Activated naive CD4-positive, alpha-beta T cell treated with anti-CD3 and anti-CD28 coated beads, Interleukin-2, amount 10 ng/mL, durations not matched to agents 7 days and 5 days (primary cell): ENCODE measurements around the gene AANAT.
A peak's percentile ranks its signal among the peaks of the same experiment; 100 is the strongest.

Experiments
- CTCF ChIA-PET: fragments of 350-600 bp; sonication (Branson Sonifier 250); formaldehyde crosslinking; loops from one replicate; lab custom pipeline; 2021; ENCODE audit warnings: antibody characterized with exemption; lab: Charles Lee
- DNase-seq: peaks from one replicate; pipeline ENCODE4 v3.0.0-alpha.2; 2020
- H3K27ac Mint-ChIP-seq: one replicate; pipeline ENCODE4 v1.8.0; 2021; ENCODE audit warnings: mild to moderate bottlenecking, moderate library complexity, mixed read lengths
- H3K27me3 Mint-ChIP-seq: one replicate; pipeline ENCODE4 v1.8.0; 2021; ENCODE audit warnings: mild to moderate bottlenecking, mixed read lengths
- H3K36me3 Mint-ChIP-seq: one replicate; pipeline ENCODE4 v1.8.0; 2021; ENCODE audit warnings: mixed read lengths
- H3K4me1 Mint-ChIP-seq: one replicate; pipeline ENCODE4 v1.8.0; 2021; ENCODE audit warnings: mixed read lengths
- H3K4me3 Mint-ChIP-seq: one replicate; pipeline ENCODE4 v1.8.0; 2021; ENCODE audit warnings: mild to moderate bottlenecking, moderate library complexity, mixed read lengths
- H3K9me3 Mint-ChIP-seq: one replicate; pipeline ENCODE4 v1.8.0; 2021; ENCODE audit warnings: mixed read lengths

AANAT gene

GRCh38 chr17:76479515-76480060, 12.2 kb downstream of the AANAT start:
- H3K9me3 Mint-ChIP-seq = no peaks in the 10 kb centered on the region
- CTCF ChIA-PET = no interaction called here
- no peaks in the 10 kb centered on the region for H3K27me3 Mint-ChIP-seq
- DNase-seq = no peak
- peaks cover 12% of the 10 kb centered on the region for H3K36me3 Mint-ChIP-seq
- H3K27ac Mint-ChIP-seq = no peak overlapping the region
- H3K4me1 Mint-ChIP-seq = peaks cover 13% of the 10 kb centered on the region
- no peak overlapping the region for H3K4me3 Mint-ChIP-seq

- CTCF ChIA-PET = no interaction called here
- Mint-ChIP-seq H3K27ac (no peak overlapping the region), H3K9me3 (no peaks in the 10 kb centered on the region), H3K27me3 (no peaks in the 10 kb centered on the region), H3K36me3 (peaks cover 14% of the 10 kb centered on the region), H3K4me1 (peaks cover 13% of the 10 kb centered on the region), H3K4me3 (no peak overlapping the region)
- no peak for DNase-seq
Observed at GRCh38 chr17:76480632-76481031, 13.2 kb downstream of the AANAT start.

GRCh38 chr17:76481071-76481655, 13.8 kb downstream of the AANAT start:
- Mint-ChIP-seq H3K27me3 (no peaks in the 10 kb centered on the region), H3K9me3 (no peaks in the 10 kb centered on the region), H3K4me3 (no peak overlapping the region), H3K36me3 (peaks cover 14% of the 10 kb centered on the region), H3K4me1 (peaks cover 13% of the 10 kb centered on the region), H3K27ac (no peak overlapping the region)
- CTCF ChIA-PET = no interaction called here
- no peak for DNase-seq

GRCh38 chr17:76484228-76484725, 16.9 kb downstream of the AANAT start:
- DNase-seq = no peak
- CTCF ChIA-PET = interaction anchor here (0.7 kb wide), 1 partner anchor 17 kb away, joined by 4 read pairs; the partner anchor contains the start of gene AANAT
- H3K27ac Mint-ChIP-seq = no peak overlapping the region
- no peaks in the 10 kb centered on the region for H3K27me3 Mint-ChIP-seq
- H3K36me3 Mint-ChIP-seq = peaks cover 17% of the 10 kb centered on the region
- H3K4me3 Mint-ChIP-seq = no peak overlapping the region
- H3K9me3 Mint-ChIP-seq = no peaks in the 10 kb centered on the region
- H3K4me1 Mint-ChIP-seq = peaks cover 21% of the 10 kb centered on the region

GRCh38 chr17:76485569-76485968, 18.2 kb downstream of the AANAT start:
- DNase-seq = no peak
- Mint-ChIP-seq H3K4me3 (no peak overlapping the region), H3K9me3 (no peaks in the 10 kb centered on the region), H3K4me1 (peaks cover 31% of the 10 kb centered on the region), H3K36me3 (peaks cover 13% of the 10 kb centered on the region), H3K27me3 (no peaks in the 10 kb centered on the region), H3K27ac (peak overlapping the region; percentile 68)
- CTCF ChIA-PET = interaction anchor here (0.6 kb wide), 1 partner anchor 649 kb away, joined by 3 read pairs; no protein-coding TSS in a partner anchor

GRCh38 chr17:76487451-76488192, 20.2 kb downstream of the AANAT start:
- H3K36me3 Mint-ChIP-seq = peaks cover 10% of the 10 kb centered on the region
- H3K27me3 Mint-ChIP-seq = no peaks in the 10 kb centered on the region
- H3K4me1 Mint-ChIP-seq = peaks cover 39% of the 10 kb centered on the region
- no peaks in the 10 kb centered on the region for H3K9me3 Mint-ChIP-seq
- no peak overlapping the region for H3K4me3 Mint-ChIP-seq
- no peak for DNase-seq
- CTCF ChIA-PET = no interaction called here
- H3K27ac Mint-ChIP-seq = no peak overlapping the region

- Mint-ChIP-seq H3K27me3 (no peaks in the 10 kb centered on the region), H3K4me1 (peaks cover 65% of the 10 kb centered on the region), H3K27ac (no peak overlapping the region), H3K36me3 (peaks cover 3% of the 10 kb centered on the region), H3K4me3 (no peak overlapping the region), H3K9me3 (no peaks in the 10 kb centered on the region)
- CTCF ChIA-PET = interaction anchor here (1.0 to 1.6 kb wide), 4 partner anchors 11 to 23 kb away, joined by 3 to 4 read pairs (median 4); partner anchors contain the start of genes AANAT and RHBDF2
- DNase-seq = no peak
Observed at GRCh38 chr17:76490112-76490710, 22.8 kb downstream of the AANAT start.

- Mint-ChIP-seq H3K4me1 (peaks cover 71% of the 10 kb centered on the region), H3K36me3 (peaks cover 3% of the 10 kb centered on the region), H3K27me3 (no peaks in the 10 kb centered on the region), H3K27ac (peak overlapping the region; percentile 90), H3K4me3 (peak overlapping the region; percentile 59), H3K9me3 (no peaks in the 10 kb centered on the region)
- peak; percentile 34 for DNase-seq
- CTCF ChIA-PET = interaction anchor here (1.0 to 2.8 kb wide), 4 partner anchors 10 to 24 kb away, joined by 3 to 17 read pairs (median 4); partner anchors contain the start of genes AANAT and RHBDF2
Observed at GRCh38 chr17:76491271-76492122, 24.1 kb downstream of the AANAT start.

- Mint-ChIP-seq H3K27ac (peak overlapping the region; percentile 90), H3K4me3 (peak overlapping the region; percentile 66), H3K9me3 (no peaks in the 10 kb centered on the region), H3K27me3 (no peaks in the 10 kb centered on the region), H3K4me1 (peaks cover 77% of the 10 kb centered on the region), H3K36me3 (peaks cover 9% of the 10 kb centered on the region)
- peak; percentile 31 for DNase-seq
- CTCF ChIA-PET = interaction anchor here (1.1 to 2.8 kb wide), 5 partner anchors 10 to 39 kb away, joined by 3 to 17 read pairs (median 10); partner anchors contain the start of genes AANAT and UBE2O
Observed at GRCh38 chr17:76492123-76492988, 25.0 kb downstream of the AANAT start.

GRCh38 chr17:76492989-76493501, 25.6 kb downstream of the AANAT start:
- CTCF ChIA-PET = interaction anchor here (0.9 to 2.8 kb wide), 6 partner anchors 9 to 85 kb away, joined by 3 to 17 read pairs (median 8); partner anchors contain the start of genes AANAT and UBE2O
- Mint-ChIP-seq H3K4me1 (peaks cover 82% of the 10 kb centered on the region), H3K27me3 (no peaks in the 10 kb centered on the region)

GRCh38 chr17:76493505-76494167, 26.2 kb downstream of the AANAT start:
- Mint-ChIP-seq H3K27ac (peak overlapping the region; percentile 90), H3K27me3 (no peaks in the 10 kb centered on the region), H3K9me3 (no peaks in the 10 kb centered on the region), H3K4me3 (peak overlapping the region; percentile 66), H3K4me1 (peaks cover 88% of the 10 kb centered on the region), H3K36me3 (peaks cover 8% of the 10 kb centered on the region)
- peak; percentile 47 for DNase-seq
- CTCF ChIA-PET = interaction anchor here (0.9 to 2.8 kb wide), 6 partner anchors 9 to 85 kb away, joined by 3 to 17 read pairs (median 8); partner anchors contain the start of genes AANAT and UBE2O

More at GRCh38 chr17:76492989-76493501, 25.6 kb downstream of the AANAT start:
- H3K4me3 Mint-ChIP-seq = peak overlapping the region; percentile 66
- peak; percentile 70 for DNase-seq
- peaks cover 8% of the 10 kb centered on the region for H3K36me3 Mint-ChIP-seq
- peak overlapping the region; percentile 90 for H3K27ac Mint-ChIP-seq
- no peaks in the 10 kb centered on the region for H3K9me3 Mint-ChIP-seq
